Sigmoid colon (tissue), 7 donors: ENCODE measurements around the gene DTNBP1. TPM values are rescaled to one million over a fixed set of nuclear protein-coding genes. Genes with fewer than 3 reads are reported as not detected.

ENCODE experiments used
- DNase-seq: peaks from one replicate; pipeline ENCODE4 v3.0.0-alpha.2; 2019
- H3K27ac ChIP-seq, 4 donors: fragments of 200-600 bp; sonication (generic); one replicate each; pipeline ENCODE4 v1.5.1; 2016 to 2019; ENCODE audit warnings: mild to moderate bottlenecking in 1 of 4
- H3K27me3 ChIP-seq, 3 donors: fragments of 200-600 bp; sonication (generic); one replicate each; pipeline ENCODE4 v1.5.1; 2019; ENCODE audit warnings: mild to moderate bottlenecking in 1 of 3
- H3K36me3 ChIP-seq, 4 donors: fragments of 200-600 bp; sonication (generic); one replicate each; pipeline ENCODE4 v1.5.1; 2016 to 2019
- H3K4me1 ChIP-seq, 4 donors: fragments of 200-600 bp; sonication (generic); one replicate each; pipeline ENCODE4 v1.5.1; 2017 to 2019
- H3K4me3 ChIP-seq, 4 donors: fragments of 200-600 bp; sonication (generic); one replicate each; pipeline ENCODE4 v1.5.1; 2017 to 2019; ENCODE audit warnings: mild to moderate bottlenecking in 2 of 4, moderate library complexity in 1 of 4
- H3K9me3 ChIP-seq, 4 donors: fragments of 200-600 bp in 3 of 4; sonication (generic) in 3 of 4; one replicate each; pipeline versions ENCODE4 v1.5.1 to v1.6.1; 2013 to 2019
- EP300 ChIP-seq, 4 donors: sonication (generic); formaldehyde crosslinking; IDR thresholded peaks; one replicate each; pipeline ENCODE4 v1.6.1; 2017; ENCODE audit warnings: antibody characterized with exemption in 4 of 4
- POLR2A ChIP-seq, 2 donors: fragments of 450-650 bp; IDR thresholded peaks; one replicate each; pipeline ENCODE4 v1.6.1; 2016; ENCODE audit warnings: antibody characterized with exemption in 2 of 2, mild to moderate bottlenecking in 2 of 2, moderate library complexity in 2 of 2
- POLR2AphosphoS5 ChIP-seq, 4 donors: sonication (generic); formaldehyde crosslinking; IDR thresholded peaks; one replicate each; pipeline ENCODE4 v1.6.1; 2017; ENCODE audit warnings: antibody characterized with exemption in 4 of 4
- WGBS, 2 donors: extraction: QIAGEN DNeasy Blood & Tissue Kit; methylation state at CpG; one replicate each; pipeline ENCODE4 v1.1.7; 2013; 5-methylcytosine and 5-hydroxymethylcytosine counted together
- intact Hi-C: fragments of 100-400 bp; cut with DNase I; formaldehyde crosslinking; loops from one replicate; pipeline ENCODE4 v1.15.1; 2023
- polyA plus RNA-seq, 3 donors: library from polyadenylated mRNA; stranded (reverse); fragments of 200-250 nt; gene quantifications; one replicate each; pipeline ENCODE4 v1.2.3, GENCODE V29; 2013
- total RNA-seq, 4 donors: library from RNA; depleted of rRNA; stranded (reverse); fragments of >200 nt; gene quantifications; one replicate each; pipeline ENCODE4 v1.1.0, GENCODE V29; 2016
- TF ChIP-seq, protein P1 (sequence below), 4 experiments: fragments of 450-650 bp in 3 of 4; fragments of 200-600 bp in 1 of 4; IDR thresholded peaks; one replicate each; pipeline ENCODE4 v1.5.1; 2016 to 2019; ENCODE audit warnings: antibody characterized with exemption in 4 of 4, mild to moderate bottlenecking in 3 of 4, moderate library complexity in 2 of 4
- donor health status: healthy with polysubstance abuse.
- donor health status: Bipolar disorder and iron deficiency.
- donor health status: healthy.

The DTNBP1 gene
- total and polyA plus RNA-seq, 7 donors, result 12.8 to 25.8 (median 18.7) TPM

DNA sequence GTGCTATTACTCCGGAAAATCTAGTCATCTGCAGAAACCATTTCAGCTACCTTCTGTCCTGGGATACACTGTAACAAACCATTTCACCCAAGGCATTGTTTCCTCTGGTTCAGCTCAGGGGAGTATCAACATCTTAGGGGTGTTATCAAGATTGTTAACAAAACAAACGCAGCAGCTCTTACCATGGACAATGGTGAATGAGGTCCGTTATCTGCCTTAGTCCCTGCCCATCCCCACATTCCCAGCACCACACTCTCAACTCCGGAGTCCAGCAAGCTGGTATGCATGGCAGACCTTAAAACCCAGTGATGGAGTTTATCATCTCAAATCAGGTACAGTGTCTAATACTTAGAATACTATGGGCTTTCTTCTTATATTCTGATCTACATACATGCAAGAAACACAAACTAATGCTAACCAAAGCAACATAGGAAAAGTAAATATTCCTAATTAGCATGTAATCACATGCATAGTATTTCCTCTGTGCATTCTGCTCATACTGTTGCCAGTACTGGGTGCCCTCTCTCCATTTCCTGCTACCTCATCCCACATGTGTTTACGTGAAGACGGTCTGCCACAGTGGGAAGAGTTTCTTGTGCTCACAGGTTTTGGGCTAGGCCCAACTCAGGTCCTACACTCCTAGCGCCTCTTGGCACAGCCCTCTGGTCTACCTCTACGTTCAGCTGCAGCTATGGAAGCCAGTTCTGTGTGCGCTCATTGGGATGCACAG is 123.9 kb downstream of the DTNBP1 start:
- DNase-seq, result no peak
- Histone ChIP-seq H3K9me3 (no peaks in the 10 kb centered on the region), H3K4me3 (no peak overlapping the region), H3K27me3 (no peaks in the 10 kb centered on the region), H3K27ac (no peak overlapping the region), H3K36me3 (no peaks in the 10 kb centered on the region), H3K4me1 (peaks cover 0 to 21% (median 16%) of the 10 kb centered on the region in 4 donors)
- TF ChIP-seq POLR2A (IDR thresholded peaks at IDR 0.05) (no peak), POLR2AphosphoS5 (IDR thresholded peaks at IDR 0.05) (no peak), EP300 (IDR thresholded peaks at IDR 0.05) (no peak)
- TF ChIP-seq, protein P1, sequence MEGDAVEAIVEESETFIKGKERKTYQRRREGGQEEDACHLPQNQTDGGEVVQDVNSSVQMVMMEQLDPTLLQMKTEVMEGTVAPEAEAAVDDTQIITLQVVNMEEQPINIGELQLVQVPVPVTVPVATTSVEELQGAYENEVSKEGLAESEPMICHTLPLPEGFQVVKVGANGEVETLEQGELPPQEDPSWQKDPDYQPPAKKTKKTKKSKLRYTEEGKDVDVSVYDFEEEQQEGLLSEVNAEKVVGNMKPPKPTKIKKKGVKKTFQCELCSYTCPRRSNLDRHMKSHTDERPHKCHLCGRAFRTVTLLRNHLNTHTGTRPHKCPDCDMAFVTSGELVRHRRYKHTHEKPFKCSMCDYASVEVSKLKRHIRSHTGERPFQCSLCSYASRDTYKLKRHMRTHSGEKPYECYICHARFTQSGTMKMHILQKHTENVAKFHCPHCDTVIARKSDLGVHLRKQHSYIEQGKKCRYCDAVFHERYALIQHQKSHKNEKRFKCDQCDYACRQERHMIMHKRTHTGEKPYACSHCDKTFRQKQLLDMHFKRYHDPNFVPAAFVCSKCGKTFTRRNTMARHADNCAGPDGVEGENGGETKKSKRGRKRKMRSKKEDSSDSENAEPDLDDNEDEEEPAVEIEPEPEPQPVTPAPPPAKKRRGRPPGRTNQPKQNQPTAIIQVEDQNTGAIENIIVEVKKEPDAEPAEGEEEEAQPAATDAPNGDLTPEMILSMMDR (IDR thresholded peaks at IDR 0.05), result no peak
- intact Hi-C loops, result no loop called here
- WGBS, 2 donors, result 88 to 90% methylated on average over 9 of the region's 9 CpGs

DNA sequence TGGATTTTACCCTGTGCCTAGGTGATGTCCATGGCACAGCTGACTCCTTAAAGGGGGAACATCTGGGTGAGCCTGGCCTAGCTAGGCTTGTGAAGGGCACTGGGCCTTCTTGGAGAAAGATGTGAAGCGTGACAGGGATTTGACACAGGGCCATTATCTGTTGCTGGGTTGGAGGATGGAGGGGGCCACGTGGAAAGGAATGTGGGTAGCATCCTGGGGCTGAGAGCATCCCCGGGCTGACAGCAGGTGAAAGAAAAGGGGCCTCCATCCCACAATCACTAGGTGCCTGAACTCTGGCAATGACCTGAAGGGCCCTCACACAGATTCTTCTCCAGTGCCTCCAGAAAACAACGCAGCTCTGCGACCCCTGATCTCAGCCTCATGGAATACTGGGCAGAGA is 124.7 kb downstream of the DTNBP1 start:
- no peak overlapping the region for H3K27ac ChIP-seq
- no peaks in the 10 kb centered on the region for H3K9me3 ChIP-seq
- no peak overlapping the region for H3K4me3 ChIP-seq
- no peak for DNase-seq
- 95 to 98% methylated on average over 5 of the region's 5 CpGs for WGBS, 2 donors
- H3K36me3 ChIP-seq, result no peaks in the 10 kb centered on the region
- TF ChIP-seq EP300 (IDR thresholded peaks at IDR 0.05) (no peak), POLR2A (IDR thresholded peaks at IDR 0.05) (no peak), POLR2AphosphoS5 (IDR thresholded peaks at IDR 0.05) (no peak)
- TF ChIP-seq, protein P1 (IDR thresholded peaks at IDR 0.05), result no peak
- intact Hi-C loops, result no loop called here
- H3K27me3 ChIP-seq, result no peaks in the 10 kb centered on the region
- H3K4me1 ChIP-seq, result peaks cover 0 to 21% (median 16%) of the 10 kb centered on the region in 4 donors

DNA sequence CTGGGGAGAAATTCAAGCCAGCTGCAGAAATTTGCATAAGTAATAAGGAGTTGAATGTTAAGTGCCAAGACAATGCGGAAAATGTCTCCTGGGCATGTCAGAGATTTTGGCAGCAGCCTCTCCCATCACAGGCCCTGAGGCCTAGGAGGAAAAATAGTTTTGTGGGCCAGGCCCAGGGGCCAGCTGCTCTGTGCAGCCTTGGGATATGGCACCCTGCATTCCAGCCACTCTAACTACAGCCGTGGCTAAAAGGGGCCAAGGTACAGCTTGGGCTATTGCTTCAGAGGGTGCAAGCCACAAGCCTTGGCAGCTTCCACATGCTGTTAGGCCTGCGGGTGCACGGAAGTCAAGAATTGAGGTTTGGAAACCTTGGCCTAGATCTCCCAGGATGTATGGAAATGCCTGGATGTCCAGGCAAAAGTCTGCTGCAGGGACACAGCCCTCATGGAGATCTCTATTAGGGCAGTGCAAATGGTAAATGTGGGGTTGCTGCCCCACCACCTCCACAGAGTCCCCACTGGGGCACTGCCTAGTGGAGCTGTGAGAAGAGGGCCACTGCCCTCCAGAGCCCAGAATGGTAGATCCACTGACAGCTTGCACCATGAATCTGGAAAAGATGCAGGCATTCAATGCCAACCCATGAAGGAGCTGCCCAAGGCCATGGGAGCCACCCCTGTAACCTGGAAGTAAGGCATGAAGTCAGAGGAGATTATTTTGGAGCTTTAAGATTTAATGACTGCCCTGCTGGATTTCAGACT is 126.5 kb downstream of the DTNBP1 start:
- Histone ChIP-seq H3K36me3 (peaks cover 0 to 8% (median 0%) of the 10 kb centered on the region in 4 donors), H3K9me3 (no peaks in the 10 kb centered on the region), H3K27ac (peak overlapping the region in 1 of 4 donors; percentile 16), H3K27me3 (no peaks in the 10 kb centered on the region), H3K4me1 (peaks cover 0 to 21% (median 16%) of the 10 kb centered on the region in 4 donors), H3K4me3 (no peak overlapping the region)
- no peak for DNase-seq
- intact Hi-C loops, result no loop called here
- TF ChIP-seq, protein P1 (IDR thresholded peaks at IDR 0.05), result no peak
- TF ChIP-seq EP300 (IDR thresholded peaks at IDR 0.05) (no peak), POLR2AphosphoS5 (IDR thresholded peaks at IDR 0.05) (no peak), POLR2A (IDR thresholded peaks at IDR 0.05) (no peak)
- WGBS, 2 donors, result 79 to 89% methylated on average over 4 of the region's 4 CpGs

DNA sequence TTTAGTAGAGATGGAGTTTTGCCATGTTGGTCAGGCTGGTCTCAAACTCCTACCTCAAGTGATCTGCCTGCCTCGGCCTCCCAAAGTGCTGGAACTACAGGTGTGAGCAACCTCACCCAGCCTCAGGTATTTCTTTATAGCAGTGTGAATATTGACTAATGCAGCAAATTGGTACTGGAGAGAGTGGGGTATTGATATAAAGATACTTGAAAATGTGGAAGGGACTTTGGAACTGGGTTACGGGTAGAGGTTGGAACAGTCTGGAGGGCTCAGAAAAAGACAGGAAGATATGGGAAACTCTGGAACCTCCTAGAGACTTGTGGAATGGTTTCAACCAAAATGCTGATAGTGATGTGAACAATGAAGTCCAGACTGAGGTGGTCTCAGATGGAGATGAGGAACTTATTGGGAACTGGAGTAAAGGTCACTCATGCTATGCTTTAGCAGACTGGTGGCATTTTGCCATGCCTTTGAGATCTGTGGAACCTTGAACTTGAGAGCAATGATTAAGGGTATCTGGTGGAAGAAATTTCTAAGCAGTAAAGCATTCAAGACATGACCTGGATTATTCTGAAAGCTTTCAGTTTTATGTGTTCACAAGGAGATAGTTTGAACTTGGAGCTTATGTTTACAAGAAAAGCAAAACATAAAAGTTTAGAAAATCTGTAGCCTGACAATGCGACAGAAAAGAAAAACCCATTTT is 127.2 kb downstream of the DTNBP1 start:
- peak overlapping the region in 1 of 4 donors; percentile 16 for H3K27ac ChIP-seq
- no peaks in the 10 kb centered on the region for H3K9me3 ChIP-seq
- WGBS, 2 donors, result 91 to 94% methylated on average over 3 of the region's 3 CpGs
- DNase-seq, result peak; percentile 12
- peaks cover 0 to 21% (median 16%) of the 10 kb centered on the region in 4 donors for H3K4me1 ChIP-seq
- H3K36me3 ChIP-seq, result peaks cover 0 to 16% (median 0%) of the 10 kb centered on the region in 4 donors
- no peak overlapping the region for H3K4me3 ChIP-seq
- TF ChIP-seq POLR2A (IDR thresholded peaks at IDR 0.05) (no peak), POLR2AphosphoS5 (IDR thresholded peaks at IDR 0.05) (no peak), EP300 (IDR thresholded peaks at IDR 0.05) (no peak)
- TF ChIP-seq, protein P1 (IDR thresholded peaks at IDR 0.05), result no peak
- no peaks in the 10 kb centered on the region for H3K27me3 ChIP-seq
- intact Hi-C loops, result no loop called here
